Endothelial cell (in vitro differentiated cells): ENCODE measurements around the gene C6orf52. TPM values are rescaled to one million over a fixed set of nuclear protein-coding genes. Genes with fewer than 3 reads are reported as not detected.

ENCODE experiments used
- DNase-seq: peaks from one replicate; pipeline ENCODE4 v3.0.0; 2021; ENCODE audit warnings: low spot score
- H3K27ac Mint-ChIP-seq: one replicate; pipeline ENCODE4 v1.8.0; 2021; ENCODE audit warnings: mixed read lengths, inconsistent platforms; ENCODE audit not compliant: unreplicated experiment
- H3K27me3 Mint-ChIP-seq: one replicate; pipeline ENCODE4 v1.8.0; 2021; ENCODE audit warnings: mild to moderate bottlenecking, moderate library complexity, mixed read lengths, inconsistent platforms; ENCODE audit not compliant: unreplicated experiment
- H3K36me3 Mint-ChIP-seq: one replicate; pipeline ENCODE4 v1.8.0; 2021; ENCODE audit warnings: mild to moderate bottlenecking, low read depth, mixed read lengths, inconsistent platforms; ENCODE audit not compliant: unreplicated experiment
- H3K4me1 Mint-ChIP-seq: one replicate; pipeline ENCODE4 v1.8.0; 2021; ENCODE audit warnings: mild to moderate bottlenecking, mixed read lengths, inconsistent platforms; ENCODE audit not compliant: unreplicated experiment
- H3K4me3 Mint-ChIP-seq: one replicate; pipeline ENCODE4 v1.8.0; 2021; ENCODE audit warnings: mild to moderate bottlenecking, mixed read lengths, inconsistent platforms; ENCODE audit not compliant: unreplicated experiment
- H3K9me3 Mint-ChIP-seq: one replicate; pipeline ENCODE4 v1.8.0; 2021; ENCODE audit warnings: mixed read lengths, inconsistent platforms; ENCODE audit not compliant: unreplicated experiment
- CTCF ChIP-seq: fragments of 200-600 bp; sonication (generic); IDR thresholded peaks from one replicate; pipeline ENCODE4 v1.5.0; 2021; ENCODE audit warnings: antibody characterized with exemption; ENCODE audit not compliant: unreplicated experiment
- total RNA-seq: library from RNA; stranded (reverse); fragmentation: NEBNext Ultra II Directional; extraction: Animal tissue kit (Norgen Biotek cat#: 25700); gene quantifications from one replicate; pipeline ENCODE4 v1.2.1, GENCODE V29; 2021; ENCODE audit not compliant: unreplicated experiment

The C6orf52 gene
- total RNA-seq, 1 donor from 2014 or later = 1.6 TPM

GRCh38 chr6:10736731-10737130, 42.3 kb upstream of the C6orf52 start:
- Mint-ChIP-seq H3K9me3 (no peaks in the 10 kb centered on the region), H3K4me1 (no peaks in the 10 kb centered on the region), H3K27ac (no peak overlapping the region), H3K36me3 (peaks cover 10% of the 10 kb centered on the region), H3K4me3 (no peak overlapping the region), H3K27me3 (peaks cover 1% of the 10 kb centered on the region)
- DNase-seq = no peak
- no peak for TF ChIP-seq CTCF

DNA sequence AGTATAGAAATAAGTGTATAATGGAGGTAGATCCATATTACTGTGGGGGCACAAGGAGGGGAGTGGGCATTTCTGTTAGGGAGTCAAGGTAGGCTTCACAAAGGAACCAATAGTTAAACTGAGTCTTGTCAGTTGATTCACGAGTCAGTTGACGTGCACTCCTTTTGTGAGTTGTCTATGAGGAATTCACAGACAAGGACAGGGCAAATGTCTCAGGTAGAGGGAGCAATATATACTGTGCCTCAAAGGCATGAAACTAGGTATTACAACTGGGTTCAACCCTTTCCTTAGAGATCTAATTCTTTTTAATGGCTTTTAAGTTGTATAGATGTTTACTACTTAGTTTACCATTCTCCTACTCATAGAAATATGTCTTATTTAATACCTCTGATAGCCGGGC, 39.4 kb upstream of the C6orf52 start:
- Mint-ChIP-seq H3K27ac (no peak overlapping the region), H3K36me3 (peaks cover 15% of the 10 kb centered on the region)

GRCh38 chr6:10733151-10733715, 38.8 kb upstream of the C6orf52 start:
- Mint-ChIP-seq H3K4me1 (no peaks in the 10 kb centered on the region), H3K27ac (no peak overlapping the region), H3K36me3 (peaks cover 15% of the 10 kb centered on the region), H3K27me3 (peaks cover 1% of the 10 kb centered on the region), H3K4me3 (no peak overlapping the region), H3K9me3 (no peaks in the 10 kb centered on the region)
- no peak for TF ChIP-seq CTCF
- DNase-seq = no peak

More for the DNA sequence above, 39.4 kb upstream of the C6orf52 start:
- no peak overlapping the region for H3K4me3 Mint-ChIP-seq
- H3K4me1 Mint-ChIP-seq = no peaks in the 10 kb centered on the region
- peaks cover 1% of the 10 kb centered on the region for H3K27me3 Mint-ChIP-seq
- no peak for DNase-seq
- no peaks in the 10 kb centered on the region for H3K9me3 Mint-ChIP-seq
- no peak for TF ChIP-seq CTCF

DNA sequence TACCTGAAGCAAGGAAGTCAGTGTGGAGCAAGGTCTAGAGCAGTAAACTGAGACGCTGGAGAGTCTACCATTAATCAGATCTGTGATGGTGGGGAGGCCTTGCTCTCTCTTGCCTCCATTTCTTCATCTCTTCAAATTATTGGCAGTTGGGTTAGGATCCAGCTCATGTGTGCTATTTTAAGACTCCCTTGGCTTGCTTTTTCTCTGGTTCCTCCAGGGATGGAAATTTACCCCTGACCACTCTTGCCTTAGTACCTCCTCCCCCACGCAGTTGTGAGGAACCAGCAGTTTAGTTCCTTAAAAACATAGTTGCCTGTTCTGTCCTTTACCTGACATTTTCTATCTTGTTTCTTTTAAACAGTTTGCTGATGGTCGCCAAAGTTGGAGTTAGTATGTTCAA, 35.8 kb upstream of the C6orf52 start:
- Mint-ChIP-seq H3K9me3 (no peaks in the 10 kb centered on the region), H3K4me1 (peaks cover 5% of the 10 kb centered on the region), H3K27ac (no peak overlapping the region), H3K4me3 (no peak overlapping the region), H3K36me3 (peaks cover 26% of the 10 kb centered on the region), H3K27me3 (peaks cover 3% of the 10 kb centered on the region)
- TF ChIP-seq CTCF = no peak
- no peak for DNase-seq

GRCh38 chr6:10725716-10726115, 31.3 kb upstream of the C6orf52 start:
- Mint-ChIP-seq H3K27ac (peak overlapping the region; percentile 75), H3K9me3 (no peaks in the 10 kb centered on the region), H3K4me1 (peaks cover 27% of the 10 kb centered on the region), H3K4me3 (peak overlapping the region; percentile 79), H3K36me3 (peaks cover 22% of the 10 kb centered on the region), H3K27me3 (peaks cover 7% of the 10 kb centered on the region)
- no peak for DNase-seq
- TF ChIP-seq CTCF = no peak
